Activated T-cell treated with anti-CD3 and anti-CD28 coated beads, Interleukin-2, amount 50 U/mL, for 24 hours (primary cell): ENCODE data around the gene ITM2C.
A peak's percentile ranks its signal among the peaks of the same experiment; 100 is the strongest.

Experiments
- DNase-seq: peaks from one replicate; pipeline ENCODE4 v3.0.0-alpha.2; 2020
- H3K27ac Mint-ChIP-seq: 2 replicates; pipeline ENCODE4 v1.8.0; 2020; ENCODE audit warnings: mild to moderate bottlenecking, mixed read lengths
- H3K27me3 Mint-ChIP-seq: 2 replicates; pipeline ENCODE4 v1.8.0; 2020; ENCODE audit warnings: mixed read lengths
- H3K36me3 Mint-ChIP-seq: 2 replicates; pipeline ENCODE4 v1.8.0; 2020; ENCODE audit warnings: low read depth, mixed read lengths
- H3K4me1 Mint-ChIP-seq: 2 replicates; pipeline ENCODE4 v1.8.0; 2020; ENCODE audit warnings: low read depth, mixed read lengths
- H3K4me3 Mint-ChIP-seq: 2 replicates; pipeline ENCODE4 v1.8.0; 2020; ENCODE audit warnings: mild to moderate bottlenecking, moderate library complexity, mixed read lengths
- H3K9me3 Mint-ChIP-seq: 2 replicates; pipeline ENCODE4 v1.8.0; 2020; ENCODE audit warnings: mixed read lengths

The ITM2C gene

GRCh38 chr2:230865766-230866755 lies 1.3 kb downstream of the ITM2C start:
- Mint-ChIP-seq H3K4me3 (peak overlapping the region; percentile 79), H3K27ac (peak overlapping the region; percentile 57), H3K9me3 (no peaks in the 10 kb centered on the region), H3K36me3 (no peaks in the 10 kb centered on the region), H3K4me1 (peaks cover 70% of the 10 kb centered on the region), H3K27me3 (peaks cover 10% of the 10 kb centered on the region)
- DNase-seq = no peak

- Mint-ChIP-seq H3K36me3 (no peaks in the 10 kb centered on the region), H3K4me1 (peaks cover 62% of the 10 kb centered on the region), H3K4me3 (peak overlapping the region; percentile 79), H3K9me3 (no peaks in the 10 kb centered on the region), H3K27ac (no peak overlapping the region), H3K27me3 (peaks cover 10% of the 10 kb centered on the region)
- DNase-seq = peak; percentile 64
Measured at GRCh38 chr2:230866756-230867523, 2.2 kb downstream of the ITM2C start.

- H3K36me3 Mint-ChIP-seq = no peaks in the 10 kb centered on the region
- peaks cover 64% of the 10 kb centered on the region for H3K4me1 Mint-ChIP-seq
- no peak overlapping the region for H3K27ac Mint-ChIP-seq
Measured at GRCh38 chr2:230868161-230868946, 3.6 kb downstream of the ITM2C start.

GRCh38 chr2:230868947-230869913 lies 4.5 kb downstream of the ITM2C start:
- Mint-ChIP-seq H3K9me3 (no peaks in the 10 kb centered on the region), H3K27ac (no peak overlapping the region), H3K4me1 (peaks cover 67% of the 10 kb centered on the region), H3K36me3 (no peaks in the 10 kb centered on the region), H3K27me3 (peaks cover 8% of the 10 kb centered on the region), H3K4me3 (no peak overlapping the region)
- no peak for DNase-seq

More at GRCh38 chr2:230868161-230868946, 3.6 kb downstream of the ITM2C start:
- Mint-ChIP-seq H3K27me3 (peaks cover 8% of the 10 kb centered on the region), H3K4me3 (no peak overlapping the region), H3K9me3 (no peaks in the 10 kb centered on the region)
- no peak for DNase-seq

- no peaks in the 10 kb centered on the region for H3K9me3 Mint-ChIP-seq
- H3K4me3 Mint-ChIP-seq = no peak overlapping the region
- H3K27ac Mint-ChIP-seq = peak overlapping the region; percentile 22
- H3K4me1 Mint-ChIP-seq = peaks cover 68% of the 10 kb centered on the region
- peaks cover 5% of the 10 kb centered on the region for H3K27me3 Mint-ChIP-seq
- DNase-seq = no peak
- H3K36me3 Mint-ChIP-seq = no peaks in the 10 kb centered on the region
Measured at GRCh38 chr2:230869914-230870543, 5.3 kb downstream of the ITM2C start.

GRCh38 chr2:230870544-230871360 lies 6.0 kb downstream of the ITM2C start:
- Mint-ChIP-seq H3K27ac (no peak overlapping the region), H3K4me1 (peaks cover 62% of the 10 kb centered on the region), H3K9me3 (no peaks in the 10 kb centered on the region), H3K36me3 (peaks cover 3% of the 10 kb centered on the region), H3K4me3 (no peak overlapping the region), H3K27me3 (peaks cover 5% of the 10 kb centered on the region)
- no peak for DNase-seq

GRCh38 chr2:230871361-230872150 lies 6.8 kb downstream of the ITM2C start:
- Mint-ChIP-seq H3K36me3 (peaks cover 7% of the 10 kb centered on the region), H3K27ac (no peak overlapping the region), H3K4me1 (peaks cover 54% of the 10 kb centered on the region), H3K27me3 (peaks cover 5% of the 10 kb centered on the region), H3K4me3 (no peak overlapping the region), H3K9me3 (no peaks in the 10 kb centered on the region)
- DNase-seq = no peak

- H3K27ac Mint-ChIP-seq = peak overlapping the region; percentile 39
- H3K36me3 Mint-ChIP-seq = peaks cover 14% of the 10 kb centered on the region
- H3K4me3 Mint-ChIP-seq = no peak overlapping the region
- no peaks in the 10 kb centered on the region for H3K9me3 Mint-ChIP-seq
- DNase-seq = no peak
- peaks cover 54% of the 10 kb centered on the region for H3K4me1 Mint-ChIP-seq
- no peaks in the 10 kb centered on the region for H3K27me3 Mint-ChIP-seq
Measured at GRCh38 chr2:230872151-230872967, 7.6 kb downstream of the ITM2C start.

- Mint-ChIP-seq H3K27me3 (no peaks in the 10 kb centered on the region), H3K9me3 (no peaks in the 10 kb centered on the region), H3K36me3 (peaks cover 17% of the 10 kb centered on the region), H3K27ac (peak overlapping the region; percentile 39), H3K4me1 (peaks cover 58% of the 10 kb centered on the region), H3K4me3 (no peak overlapping the region)
- peak; percentile 32 for DNase-seq
Measured at GRCh38 chr2:230872968-230873660, 8.4 kb downstream of the ITM2C start.

GRCh38 chr2:230873661-230874401 lies 9.1 kb downstream of the ITM2C start:
- Mint-ChIP-seq H3K36me3 (peaks cover 17% of the 10 kb centered on the region), H3K27ac (peak overlapping the region; percentile 38), H3K27me3 (no peaks in the 10 kb centered on the region), H3K4me3 (no peak overlapping the region), H3K4me1 (peaks cover 59% of the 10 kb centered on the region), H3K9me3 (no peaks in the 10 kb centered on the region)
- DNase-seq = peak; percentile 41
